Hepatocyte (in vitro differentiated cells): ENCODE data around the gene CLK1. TPM values are rescaled to one million over a fixed set of nuclear protein-coding genes. Genes with fewer than 3 reads are reported as not detected.

Experiments used
- DNase-seq: peaks from one replicate; pipeline ENCODE4 v3.0.0-alpha.2; 2016; ENCODE audit warnings: low spot score
- H2AFZ ChIP-seq: fragments of 200-600 bp; sonication (generic); 2 replicates; pipeline ENCODE4 v1.6.0; 2016; ENCODE audit warnings: antibody characterized with exemption, mild to moderate bottlenecking
- H3K27ac ChIP-seq: fragments of 200-600 bp; sonication (generic); 2 replicates; pipeline ENCODE4 v1.5.1; 2016; ENCODE audit warnings: mild to moderate bottlenecking
- H3K27me3 ChIP-seq: fragments of 200-600 bp; sonication (generic); 2 replicates; pipeline ENCODE4 v1.6.1; 2016
- H3K36me3 ChIP-seq: fragments of 200-600 bp; sonication (generic); replicated peaks from 2 replicates; pipeline ENCODE4 v1.5.1; 2016; ENCODE audit warnings: low read depth; ENCODE audit not compliant: insufficient read depth
- H3K4me1 ChIP-seq: fragments of 200-600 bp; sonication (generic); 2 replicates; pipeline ENCODE4 v1.5.1; 2016; ENCODE audit warnings: mild to moderate bottlenecking, moderate library complexity; ENCODE audit not compliant: insufficient read depth
- H3K4me2 ChIP-seq: fragments of 200-600 bp; sonication (generic); 2 replicates; pipeline ENCODE4 v1.6.0; 2016
- H3K4me3 ChIP-seq: fragments of 200-600 bp; sonication (generic); 2 replicates; pipeline ENCODE4 v1.5.1; 2016; ENCODE audit warnings: mild to moderate bottlenecking
- H3K79me2 ChIP-seq: fragments of 200-600 bp; sonication (generic); 2 replicates; pipeline ENCODE4 v1.6.0; 2017; ENCODE audit warnings: mild to moderate bottlenecking
- H3K9me2 ChIP-seq: fragments of 200-600 bp; sonication (generic); replicated peaks from 2 replicates; pipeline ENCODE4 v1.6.0; 2017; ENCODE audit warnings: mild to moderate bottlenecking; ENCODE audit not compliant: insufficient read depth
- H3K9me3 ChIP-seq: fragments of 200-600 bp; sonication (generic); 2 replicates; pipeline ENCODE4 v1.5.1; 2016; ENCODE audit warnings: low read depth, mild to moderate bottlenecking
- H4K20me1 ChIP-seq: fragments of 200-600 bp; sonication (generic); 2 replicates; pipeline ENCODE4 v1.6.0; 2016; ENCODE audit warnings: mild to moderate bottlenecking; ENCODE audit not compliant: insufficient read depth, poor library complexity, severe bottlenecking
- EZH2 ChIP-seq: fragments of 200-600 bp; sonication (generic); IDR thresholded peaks from 2 replicates; pipeline ENCODE4 v1.6.1; 2016; ENCODE audit warnings: antibody characterized with exemption, mild to moderate bottlenecking, borderline replicate concordance
- EZH2phosphoT487 ChIP-seq: fragments of 200-600 bp; sonication (generic); IDR thresholded peaks from one replicate; pipeline ENCODE4 v1.6.1; 2018; ENCODE audit warnings: antibody characterized with exemption, mild to moderate bottlenecking, low read depth, moderate library complexity; ENCODE audit not compliant: unreplicated experiment, severe bottlenecking
- WGBS: methylation state at CpG from one replicate; pipeline ENCODE4 v1.1.6; 2016; ENCODE audit warnings: low lambda C conversion rate; ENCODE audit errors: missing lambda C conversion rate; 5-methylcytosine and 5-hydroxymethylcytosine counted together
- polyA plus RNA-seq: library from polyadenylated mRNA; unstranded; fragments of >200 nt; fragmentation: Nextera tagmentation; extraction: Ambion mirVana; gene quantifications from 2 replicates; pipeline ENCODE4 v1.2.1, GENCODE V29; 2016
- total RNA-seq: library from RNA; depleted of rRNA; stranded (reverse); fragments of >200 nt; gene quantifications from 2 replicates; pipeline ENCODE4 v1.2.3, GENCODE V29; 2014
- TF ChIP-seq, protein P1 (sequence below): fragments of 200-600 bp; sonication (generic); IDR thresholded peaks from 2 replicates; pipeline ENCODE4 v1.5.1; 2016; ENCODE audit warnings: antibody characterized with exemption, mild to moderate bottlenecking; ENCODE audit not compliant: poor library complexity

CLK1 gene
- total and polyA plus RNA-seq, 2 experiments from 2014 or later, result 51.0 to 98.4 TPM

DNA sequence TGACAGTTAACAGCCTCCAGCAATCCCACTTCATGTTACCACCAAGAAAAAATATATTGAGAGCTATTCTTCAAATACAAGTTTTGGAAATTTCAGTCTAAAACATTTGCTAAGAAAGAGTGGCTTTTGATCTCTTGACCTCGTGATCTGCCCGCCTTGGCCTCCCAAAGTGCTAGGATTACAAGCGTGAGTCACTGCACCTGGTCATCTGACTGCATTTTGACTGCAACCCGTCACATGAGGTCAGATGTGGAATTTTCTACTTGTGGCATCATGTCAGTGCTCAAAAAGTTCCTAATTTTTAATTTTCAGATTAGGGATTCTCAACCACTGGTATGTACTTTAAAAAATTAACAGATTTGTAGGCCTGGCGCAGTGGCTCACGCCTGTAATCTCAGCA is 9.1 kb upstream of the CLK1 start:
- TF ChIP-seq EZH2 (no peak), EZH2phosphoT487 (no peak)
- TF ChIP-seq, protein P1, sequence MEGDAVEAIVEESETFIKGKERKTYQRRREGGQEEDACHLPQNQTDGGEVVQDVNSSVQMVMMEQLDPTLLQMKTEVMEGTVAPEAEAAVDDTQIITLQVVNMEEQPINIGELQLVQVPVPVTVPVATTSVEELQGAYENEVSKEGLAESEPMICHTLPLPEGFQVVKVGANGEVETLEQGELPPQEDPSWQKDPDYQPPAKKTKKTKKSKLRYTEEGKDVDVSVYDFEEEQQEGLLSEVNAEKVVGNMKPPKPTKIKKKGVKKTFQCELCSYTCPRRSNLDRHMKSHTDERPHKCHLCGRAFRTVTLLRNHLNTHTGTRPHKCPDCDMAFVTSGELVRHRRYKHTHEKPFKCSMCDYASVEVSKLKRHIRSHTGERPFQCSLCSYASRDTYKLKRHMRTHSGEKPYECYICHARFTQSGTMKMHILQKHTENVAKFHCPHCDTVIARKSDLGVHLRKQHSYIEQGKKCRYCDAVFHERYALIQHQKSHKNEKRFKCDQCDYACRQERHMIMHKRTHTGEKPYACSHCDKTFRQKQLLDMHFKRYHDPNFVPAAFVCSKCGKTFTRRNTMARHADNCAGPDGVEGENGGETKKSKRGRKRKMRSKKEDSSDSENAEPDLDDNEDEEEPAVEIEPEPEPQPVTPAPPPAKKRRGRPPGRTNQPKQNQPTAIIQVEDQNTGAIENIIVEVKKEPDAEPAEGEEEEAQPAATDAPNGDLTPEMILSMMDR, result no peak
- no peaks in the 10 kb centered on the region for H3K4me1 ChIP-seq
- no peaks in the 10 kb centered on the region for H4K20me1 ChIP-seq
- no peak overlapping the region for H2AFZ ChIP-seq
- H3K36me3 ChIP-seq, result no peaks in the 10 kb centered on the region
- no peak overlapping the region for H3K4me2 ChIP-seq
- no peaks in the 10 kb centered on the region for H3K27me3 ChIP-seq
- DNase-seq, result no peak
- no peak overlapping the region for H3K27ac ChIP-seq
- H3K79me2 ChIP-seq, result no peaks in the 10 kb centered on the region
- 95% methylated on average over 6 of the region's 6 CpGs for WGBS
- no peak overlapping the region for H3K4me3 ChIP-seq
- H3K9me3 ChIP-seq, result no peaks in the 10 kb centered on the region
- H3K9me2 ChIP-seq, result no peaks in the 10 kb centered on the region

DNA sequence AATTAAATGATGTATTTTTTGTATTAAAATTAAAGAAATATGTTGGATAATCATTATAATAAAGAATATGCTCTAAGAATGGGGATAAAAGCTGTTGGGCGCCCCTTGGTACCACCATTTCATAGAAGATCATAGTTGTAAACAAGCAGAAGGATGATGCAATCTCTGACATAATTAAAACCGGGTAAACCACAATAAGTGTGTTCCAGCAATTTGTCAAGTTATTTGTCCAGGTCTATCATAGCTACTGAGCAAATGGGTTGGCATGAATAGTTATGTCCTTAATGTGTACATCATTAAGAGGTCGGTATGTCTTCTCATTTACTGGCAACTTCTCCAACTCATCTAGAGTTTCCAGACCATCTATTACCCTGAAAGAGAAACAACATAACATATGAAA is 6.7 kb upstream of the CLK1 start:
- no peaks in the 10 kb centered on the region for H3K27me3 ChIP-seq

DNA sequence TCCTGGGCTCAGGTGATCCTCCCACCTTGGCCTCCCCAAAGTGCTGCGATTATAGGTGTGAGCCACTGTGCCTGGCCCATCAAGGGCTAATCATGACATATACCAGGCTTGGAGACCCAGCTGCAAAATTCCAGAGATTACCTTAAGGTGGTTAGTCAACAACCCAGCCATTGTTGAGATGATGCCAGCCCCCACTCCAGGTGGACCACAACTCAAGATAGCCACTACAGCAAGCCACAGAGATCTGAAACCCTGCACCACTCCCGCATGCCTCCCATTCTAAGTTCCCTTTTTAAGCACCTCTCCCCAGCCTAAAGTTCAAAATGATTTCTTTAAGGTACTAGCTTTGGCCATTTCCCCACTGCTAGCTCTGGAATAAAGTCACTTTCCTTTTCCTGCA is 4.6 kb upstream of the CLK1 start:
- Histone ChIP-seq H4K20me1 (no peaks in the 10 kb centered on the region), H3K4me1 (no peaks in the 10 kb centered on the region), H3K9me2 (no peaks in the 10 kb centered on the region), H3K4me3 (no peak overlapping the region), H3K9me3 (no peaks in the 10 kb centered on the region), H3K27me3 (no peaks in the 10 kb centered on the region), H2AFZ (no peak overlapping the region), H3K4me2 (no peak overlapping the region), H3K36me3 (no peaks in the 10 kb centered on the region), H3K27ac (no peak overlapping the region), H3K79me2 (peaks cover 3% of the 10 kb centered on the region)
- 87% methylated on average over 2 of the region's 2 CpGs for WGBS
- DNase-seq, result no peak
- no peak for TF ChIP-seq EZH2
- no peak for TF ChIP-seq EZH2phosphoT487
- TF ChIP-seq, protein P1, result no peak

More for the DNA sequence above, 6.7 kb upstream of the CLK1 start:
- no peak overlapping the region for H3K4me3 ChIP-seq
- H2AFZ ChIP-seq, result no peak overlapping the region
- no peaks in the 10 kb centered on the region for H3K36me3 ChIP-seq
- no peaks in the 10 kb centered on the region for H3K79me2 ChIP-seq
- no peaks in the 10 kb centered on the region for H3K4me1 ChIP-seq
- H3K4me2 ChIP-seq, result no peak overlapping the region
- no peak overlapping the region for H3K27ac ChIP-seq
- WGBS, result 92% methylated on average over 3 of the region's 3 CpGs
- no peaks in the 10 kb centered on the region for H4K20me1 ChIP-seq
- H3K9me2 ChIP-seq, result no peaks in the 10 kb centered on the region
- no peak for DNase-seq
- no peaks in the 10 kb centered on the region for H3K9me3 ChIP-seq
- TF ChIP-seq, protein P1, result no peak
- TF ChIP-seq EZH2, result no peak

DNA sequence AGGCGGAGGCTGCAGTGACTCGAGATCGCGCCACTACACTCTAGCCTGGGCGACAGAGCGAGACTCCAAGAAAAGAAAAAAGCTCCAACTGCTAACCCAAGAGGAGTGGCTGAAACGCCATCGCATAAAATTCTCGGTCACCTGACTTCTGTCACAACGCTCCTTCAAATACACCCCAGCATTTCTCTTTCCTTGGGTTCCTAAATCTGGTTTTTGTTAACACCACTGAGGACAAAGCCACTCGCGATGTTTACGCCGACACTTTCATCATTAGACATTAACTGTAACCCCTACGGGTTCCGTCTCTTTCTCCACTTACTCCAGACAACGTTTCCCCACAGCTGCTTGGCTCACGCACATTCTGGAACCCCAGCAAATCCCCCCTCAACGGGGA is 679 bp downstream of the CLK1 start:
- peaks cover 48% of the 10 kb centered on the region for H4K20me1 ChIP-seq
- peaks cover 55% of the 10 kb centered on the region for H3K79me2 ChIP-seq
- TF ChIP-seq, protein P1, result no peak
- TF ChIP-seq EZH2phosphoT487 (no peak), EZH2 (no peak)
- WGBS, result under 1% methylated on average over 19 of the region's 19 CpGs
- no peaks in the 10 kb centered on the region for H3K9me3 ChIP-seq
- H3K27me3 ChIP-seq, result no peaks in the 10 kb centered on the region
- H2AFZ ChIP-seq, result peak overlapping the region; percentile 48
- no peaks in the 10 kb centered on the region for H3K9me2 ChIP-seq
- H3K36me3 ChIP-seq, result peaks cover 9% of the 10 kb centered on the region
- H3K4me1 ChIP-seq, result peaks cover 7% of the 10 kb centered on the region
- H3K4me2 ChIP-seq, result peak overlapping the region; percentile 90
- H3K27ac ChIP-seq, result peak overlapping the region; percentile 100
- H3K4me3 ChIP-seq, result peak overlapping the region; percentile 83
- DNase-seq, result peak; percentile 32
